Spinal cord (tissue), 10 donors: Measurements from ENCODE around the gene ZNF354C. TPM values are rescaled to one million over a fixed set of nuclear protein-coding genes. Genes with fewer than 3 reads are reported as not detected.

Experiments used
- DNase-seq, 6 donors: peaks; one replicate each; pipeline versions ENCODE4 v3.0.0 to v3.0.0-alpha.2; 2013 to 2015; ENCODE audit warnings: low spot score in 6 of 6, low read depth in 4 of 6
- H3K27ac ChIP-seq: one replicate; pipeline ENCODE4 v1.5.1; 2013; ENCODE audit warnings: low read depth, low read length, control low read depth
- H3K27me3 ChIP-seq: one replicate; pipeline ENCODE4 v1.6.1; 2013; ENCODE audit warnings: low read length; ENCODE audit not compliant: control insufficient read depth, insufficient read depth
- H3K36me3 ChIP-seq: one replicate; pipeline ENCODE4 v1.6.1; 2013; ENCODE audit warnings: low read length; ENCODE audit not compliant: control insufficient read depth, insufficient read depth
- H3K4me1 ChIP-seq: one replicate; pipeline ENCODE4 v1.6.1; 2013; ENCODE audit warnings: low read length; ENCODE audit not compliant: control insufficient read depth, insufficient read depth
- H3K4me3 ChIP-seq: one replicate; pipeline ENCODE4 v1.5.1; 2013; ENCODE audit warnings: low read depth, low read length, control low read depth
- H3K9me3 ChIP-seq: one replicate; pipeline ENCODE4 v1.6.1; 2013; ENCODE audit warnings: low read length; ENCODE audit not compliant: control insufficient read depth, insufficient read depth
- WGBS: methylation state at CpG from one replicate; pipeline ENCODE4 v1.1.5; 2013; ENCODE audit warnings: missing lambda C conversion rate; ENCODE audit not compliant: insufficient coverage; 5-methylcytosine and 5-hydroxymethylcytosine counted together
- polyA plus RNA-seq, 2 donors: library from polyadenylated mRNA; unstranded; fragments of 120-200 nt; gene quantifications; one replicate each; pipeline ENCODE4 v1.2.1, GENCODE V29; 2013; ENCODE audit not compliant: insufficient read length in 2 of 2
- total RNA-seq, 2 donors: library from RNA; depleted of rRNA in 1 of 2; stranded (reverse); fragments of 120-200 nt in 1 of 2; fragments of >200 nt in 1 of 2; gene quantifications; one replicate each; pipeline versions ENCODE4 v1.2.3 to v1.2.4, GENCODE V29; 2013 to 2014
- donor health status: healthy.

ZNF354C gene
- total and polyA plus RNA-seq, 4 donors: 11.3 to 27.2 (median 18.0) TPM

DNA sequence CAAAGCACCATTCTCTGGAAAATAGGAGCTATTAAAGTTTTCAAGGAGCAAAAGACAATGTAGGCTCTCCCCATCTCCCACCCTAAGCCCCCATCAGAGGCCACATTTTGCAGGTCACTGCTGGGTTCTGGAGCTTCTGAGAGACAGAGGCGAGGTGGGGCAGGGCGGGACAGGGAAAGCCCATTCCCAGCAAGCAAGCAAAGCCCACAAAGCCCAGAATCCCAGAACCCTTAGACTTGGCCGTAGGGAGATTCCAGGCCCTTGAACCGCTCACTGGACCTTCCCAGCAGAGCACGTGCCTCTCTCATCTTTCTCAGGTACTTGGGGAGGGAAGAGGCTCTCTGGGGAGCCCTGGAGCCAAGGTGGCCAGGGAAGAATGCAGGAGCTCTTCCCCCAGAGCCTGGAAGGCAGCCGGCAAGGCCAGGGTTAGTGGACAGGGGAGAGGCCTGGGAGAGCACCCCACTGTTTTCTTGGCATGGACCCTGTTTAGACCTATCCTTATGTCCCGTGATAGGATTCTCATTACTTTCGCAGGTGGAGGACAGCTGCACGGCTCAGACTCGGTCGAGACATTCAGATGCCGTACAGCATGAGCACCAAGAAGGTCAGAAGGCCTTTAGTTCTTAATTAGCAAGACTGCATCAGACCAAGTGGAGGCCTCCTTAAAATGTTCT is 52.4 kb downstream of the ZNF354C start:
- H3K27me3 ChIP-seq: no peaks in the 10 kb centered on the region
- H3K27ac ChIP-seq: no peak overlapping the region
- peaks cover 5% of the 10 kb centered on the region for H3K9me3 ChIP-seq
- DNase-seq: no peak
- H3K4me1 ChIP-seq: no peaks in the 10 kb centered on the region
- 92% methylated on average over 11 of the region's 12 CpGs for WGBS
- H3K4me3 ChIP-seq: no peak overlapping the region
- peaks cover 4% of the 10 kb centered on the region for H3K36me3 ChIP-seq

DNA sequence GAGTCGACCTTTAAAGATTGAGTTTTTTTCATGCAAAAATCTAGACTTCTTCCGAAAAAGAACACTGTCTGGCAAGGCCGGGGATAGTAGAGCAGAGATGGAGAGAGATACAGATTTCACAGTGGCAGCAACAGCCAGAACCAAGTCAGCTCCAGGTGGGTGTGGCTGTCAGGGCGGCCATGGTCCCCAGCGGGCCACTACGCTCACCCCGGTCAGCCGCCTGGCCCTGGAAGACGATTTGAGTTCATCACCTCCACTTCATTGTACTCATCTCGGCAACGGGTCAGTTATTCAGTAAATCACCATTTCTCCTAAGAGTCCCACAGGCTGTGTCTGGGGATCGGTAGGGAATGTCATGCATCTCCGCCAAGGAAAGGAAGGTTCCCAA is 53.0 kb downstream of the ZNF354C start:
- 94% methylated on average over 13 of the region's 13 CpGs for WGBS
- Histone ChIP-seq H3K9me3 (peaks cover 5% of the 10 kb centered on the region), H3K27ac (no peak overlapping the region), H3K36me3 (peaks cover 4% of the 10 kb centered on the region), H3K4me3 (no peak overlapping the region), H3K27me3 (no peaks in the 10 kb centered on the region), H3K4me1 (no peaks in the 10 kb centered on the region)
- DNase-seq: no peak

DNA sequence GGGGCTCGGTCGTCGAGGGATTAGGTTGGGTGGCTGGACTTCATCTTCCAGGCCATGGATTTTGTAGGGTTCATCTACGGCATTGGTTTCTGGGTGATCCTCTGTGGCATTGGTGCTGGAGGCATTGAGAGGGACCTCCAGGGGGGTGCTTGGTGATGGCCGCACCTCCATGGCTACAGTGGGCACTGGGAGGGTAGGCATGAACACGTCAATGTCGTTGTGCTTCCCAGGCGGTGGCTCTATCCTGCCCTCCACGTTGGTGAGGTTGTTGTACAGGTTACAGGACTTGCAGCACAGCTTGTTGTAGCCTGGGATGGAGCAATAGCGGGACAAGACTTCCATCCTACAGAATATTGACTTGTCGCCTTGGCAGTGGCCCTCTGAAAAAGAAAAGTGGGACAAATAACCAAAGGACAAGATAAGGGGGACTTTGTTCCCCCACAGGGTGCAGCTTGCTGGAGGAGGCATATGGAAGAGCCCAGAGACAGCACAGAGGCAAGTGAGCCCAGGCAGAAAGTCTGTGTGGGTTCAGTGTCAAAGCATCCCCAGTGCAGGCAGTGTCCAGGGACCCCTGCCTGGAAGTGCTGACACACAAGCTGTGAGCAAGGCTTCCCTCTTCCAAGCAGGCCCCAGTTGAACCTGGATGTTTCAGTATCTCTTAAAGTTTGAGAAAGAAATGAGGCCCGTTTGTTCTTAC is 53.9 kb downstream of the ZNF354C start:
- Histone ChIP-seq H3K27ac (no peak overlapping the region), H3K36me3 (peaks cover 4% of the 10 kb centered on the region), H3K27me3 (no peaks in the 10 kb centered on the region), H3K4me1 (no peaks in the 10 kb centered on the region), H3K9me3 (peaks cover 5% of the 10 kb centered on the region), H3K4me3 (no peak overlapping the region)
- DNase-seq: no peak
- 91% methylated on average over 9 of the region's 12 CpGs for WGBS

DNA sequence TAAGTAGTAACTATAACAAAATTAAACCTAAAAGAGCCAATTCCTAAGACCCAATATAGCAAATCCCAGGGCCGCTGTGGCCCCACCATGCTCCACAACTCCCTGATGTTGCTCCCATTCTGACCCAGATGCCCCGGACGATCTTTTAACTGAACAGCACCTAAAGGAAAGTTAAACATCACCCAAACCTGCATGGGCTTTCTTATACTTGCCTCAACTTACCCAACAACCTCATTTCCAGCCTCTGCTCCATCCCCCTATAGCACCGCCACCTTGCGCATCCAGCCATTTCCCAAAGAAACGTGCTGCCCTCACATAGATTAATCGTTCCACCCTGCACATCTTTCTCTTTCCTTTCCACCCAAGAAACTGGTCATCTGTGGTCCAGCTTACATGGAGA is 54.6 kb downstream of the ZNF354C start:
- Histone ChIP-seq H3K27ac (no peak overlapping the region), H3K36me3 (peaks cover 4% of the 10 kb centered on the region), H3K27me3 (no peaks in the 10 kb centered on the region), H3K4me3 (no peak overlapping the region), H3K9me3 (peaks cover 5% of the 10 kb centered on the region), H3K4me1 (no peaks in the 10 kb centered on the region)
- 90% methylated on average over 7 of the region's 7 CpGs for WGBS
- DNase-seq: no peak

DNA sequence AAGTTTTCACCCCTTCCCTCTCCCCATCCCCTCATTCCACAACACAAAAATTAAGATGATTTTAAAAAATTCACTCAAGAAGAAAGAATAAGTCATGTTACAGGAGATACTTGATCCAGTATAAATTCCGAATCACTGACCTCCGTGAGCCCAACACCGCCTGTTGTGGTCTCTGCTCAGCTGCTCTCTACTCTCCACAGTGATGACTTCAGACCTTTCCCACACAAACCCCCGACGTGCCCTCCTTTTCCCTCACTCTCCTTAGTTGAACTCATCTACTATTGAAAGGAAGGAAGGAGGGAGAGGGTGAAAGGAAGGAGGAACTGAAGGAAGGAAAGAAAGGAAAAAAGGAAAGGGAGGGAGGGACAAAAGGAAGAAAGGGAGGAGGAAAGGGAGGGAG is 55.1 kb downstream of the ZNF354C start:
- Histone ChIP-seq H3K27me3 (no peaks in the 10 kb centered on the region), H3K36me3 (peaks cover 4% of the 10 kb centered on the region), H3K27ac (no peak overlapping the region), H3K4me3 (no peak overlapping the region), H3K9me3 (peaks cover 5% of the 10 kb centered on the region), H3K4me1 (no peaks in the 10 kb centered on the region)
- 100% methylated on average over 1 of the region's 5 CpGs for WGBS
- DNase-seq: no peak

DNA sequence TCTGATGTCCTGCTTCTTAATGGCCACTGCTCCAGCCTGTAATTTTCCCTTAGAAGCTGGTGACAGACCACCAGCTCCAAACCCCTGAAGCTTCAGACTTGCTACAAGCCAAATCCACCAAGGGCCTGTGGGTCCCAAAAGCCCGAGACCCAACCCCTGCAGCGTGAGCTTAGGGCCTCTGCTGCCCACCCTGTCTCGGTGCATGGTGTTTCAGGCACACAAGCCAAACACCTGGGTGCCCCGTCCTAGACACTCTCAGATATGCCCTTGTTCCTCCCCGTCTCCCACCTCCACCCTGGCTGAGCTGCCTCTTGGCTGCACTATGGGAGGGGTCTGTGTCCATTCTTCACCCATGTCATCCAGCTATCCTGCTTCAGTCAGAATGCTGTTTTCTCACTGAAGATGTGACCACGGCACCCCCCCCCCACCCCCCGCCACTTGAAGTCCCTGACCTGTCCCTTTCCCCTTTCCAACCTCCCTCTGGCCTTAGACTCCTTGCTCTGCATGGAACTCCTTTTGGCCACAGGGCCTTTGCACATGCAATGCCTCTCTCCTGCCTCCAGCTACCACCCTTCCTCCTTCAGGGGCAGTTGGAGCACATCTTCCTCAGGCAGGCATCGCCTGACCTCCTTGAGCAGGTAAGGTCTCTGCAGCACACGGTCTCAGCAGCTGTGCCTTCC is 55.8 kb downstream of the ZNF354C start:
- WGBS: 91% methylated on average over 8 of the region's 9 CpGs
- Histone ChIP-seq H3K9me3 (peaks cover 5% of the 10 kb centered on the region), H3K4me3 (no peak overlapping the region), H3K4me1 (no peaks in the 10 kb centered on the region), H3K27ac (no peak overlapping the region), H3K36me3 (peaks cover 8% of the 10 kb centered on the region), H3K27me3 (no peaks in the 10 kb centered on the region)
- DNase-seq: no peak

DNA sequence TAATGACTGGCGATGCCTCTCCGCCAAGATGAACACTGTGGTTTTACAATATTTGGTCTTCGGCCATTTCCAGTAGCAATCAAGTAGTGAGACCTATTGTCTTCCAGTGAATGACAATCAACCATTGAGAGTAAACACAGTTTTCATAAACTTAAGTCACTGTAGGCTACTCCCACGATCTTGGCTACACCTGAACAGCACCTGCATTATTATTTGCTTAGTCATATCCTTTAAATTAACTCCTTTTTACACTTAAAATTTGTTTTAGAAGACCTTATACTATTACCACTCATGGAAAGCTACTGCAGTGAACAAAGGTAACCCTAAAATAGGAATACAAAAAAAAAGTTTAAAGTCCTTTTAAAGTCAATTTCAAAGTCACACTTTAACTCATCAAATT is 58.2 kb downstream of the ZNF354C start:
- WGBS: 90% methylated on average over 3 of the region's 4 CpGs
- Histone ChIP-seq H3K9me3 (peaks cover 2% of the 10 kb centered on the region), H3K36me3 (peaks cover 19% of the 10 kb centered on the region), H3K27me3 (no peaks in the 10 kb centered on the region), H3K4me1 (no peaks in the 10 kb centered on the region), H3K4me3 (no peak overlapping the region), H3K27ac (no peak overlapping the region)
- no peak for DNase-seq

DNA sequence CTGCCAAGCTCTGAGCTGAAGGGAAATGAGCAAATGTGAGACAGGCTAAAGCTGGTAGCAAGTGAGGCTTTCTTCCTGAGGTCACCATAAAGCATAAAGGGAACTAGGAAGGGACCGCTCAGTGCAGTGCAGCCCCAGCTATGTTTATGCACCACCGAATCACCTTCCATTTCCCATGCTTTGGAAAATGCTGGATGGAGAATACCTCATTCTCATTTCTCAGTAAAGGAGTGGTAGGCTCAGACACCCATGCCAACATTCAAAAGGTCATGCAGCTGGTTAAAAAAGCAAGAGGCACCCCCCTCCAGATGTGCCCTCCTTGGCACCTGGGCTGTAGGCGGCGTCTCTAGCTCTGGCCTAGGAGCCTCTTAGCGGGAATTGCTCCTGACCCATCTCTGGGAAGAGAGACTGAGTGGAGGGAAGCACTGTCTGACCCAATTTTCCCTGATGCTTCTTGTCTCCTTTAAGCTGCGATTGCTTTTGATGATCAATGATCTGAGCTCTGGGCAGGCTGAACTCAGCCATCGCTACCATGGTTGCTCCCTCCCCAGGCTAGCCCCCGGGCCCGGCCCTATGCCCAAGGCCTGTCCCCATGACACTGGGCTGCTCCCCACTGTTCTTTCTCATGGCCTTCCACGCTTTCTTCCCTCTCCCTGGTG is 58.7 kb downstream of the ZNF354C start:
- 97% methylated on average over 9 of the region's 10 CpGs for WGBS
- Histone ChIP-seq H3K27me3 (no peaks in the 10 kb centered on the region), H3K36me3 (peaks cover 18% of the 10 kb centered on the region), H3K27ac (no peak overlapping the region), H3K4me1 (no peaks in the 10 kb centered on the region), H3K4me3 (no peak overlapping the region), H3K9me3 (peaks cover 1% of the 10 kb centered on the region)
- no peak for DNase-seq

DNA sequence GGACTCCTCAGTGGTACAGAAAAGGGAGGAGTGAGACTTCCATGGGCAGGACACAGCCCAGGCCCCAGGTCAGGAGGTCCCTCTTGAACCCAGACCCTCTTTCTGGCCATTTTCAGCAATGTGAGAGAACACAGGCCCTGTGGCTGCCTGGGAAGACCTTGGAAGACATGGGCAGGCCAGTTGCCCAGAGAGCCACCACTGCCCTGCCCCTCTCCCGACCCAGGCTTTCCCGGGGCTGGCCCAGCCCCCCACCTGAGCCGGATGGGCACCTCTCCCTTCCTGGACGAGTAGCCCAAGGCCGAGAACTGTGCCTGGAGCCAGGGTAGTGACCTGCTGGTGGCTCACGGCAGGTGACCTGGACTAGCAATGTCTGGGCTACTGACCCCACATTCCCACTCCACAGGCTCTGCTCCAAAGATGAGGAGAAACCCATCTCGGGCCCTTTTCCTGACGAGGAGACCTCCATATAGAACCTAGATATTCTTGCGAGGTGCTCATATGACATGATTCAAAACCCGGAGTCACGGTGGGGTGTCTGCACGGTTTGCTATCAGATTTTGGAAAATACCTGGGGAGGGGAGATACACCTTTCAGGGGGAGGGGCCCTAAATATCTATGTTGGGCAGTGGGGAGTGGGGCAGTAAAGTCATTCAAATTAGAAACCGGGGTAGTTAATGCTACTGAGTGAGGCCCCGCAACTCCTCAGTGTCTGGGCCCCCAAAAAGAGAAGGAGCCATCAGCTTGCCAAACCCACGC is 59.4 kb downstream of the ZNF354C start:
- peaks cover 1% of the 10 kb centered on the region for H3K9me3 ChIP-seq
- 93% methylated on average over 13 of the region's 15 CpGs for WGBS
- no peak overlapping the region for H3K27ac ChIP-seq
- H3K4me3 ChIP-seq: no peak overlapping the region
- DNase-seq: no peak
- no peaks in the 10 kb centered on the region for H3K27me3 ChIP-seq
- H3K4me1 ChIP-seq: no peaks in the 10 kb centered on the region
- peaks cover 25% of the 10 kb centered on the region for H3K36me3 ChIP-seq
